ENCODE data around the gene LMOD1.

Gene LMOD1

DNA sequence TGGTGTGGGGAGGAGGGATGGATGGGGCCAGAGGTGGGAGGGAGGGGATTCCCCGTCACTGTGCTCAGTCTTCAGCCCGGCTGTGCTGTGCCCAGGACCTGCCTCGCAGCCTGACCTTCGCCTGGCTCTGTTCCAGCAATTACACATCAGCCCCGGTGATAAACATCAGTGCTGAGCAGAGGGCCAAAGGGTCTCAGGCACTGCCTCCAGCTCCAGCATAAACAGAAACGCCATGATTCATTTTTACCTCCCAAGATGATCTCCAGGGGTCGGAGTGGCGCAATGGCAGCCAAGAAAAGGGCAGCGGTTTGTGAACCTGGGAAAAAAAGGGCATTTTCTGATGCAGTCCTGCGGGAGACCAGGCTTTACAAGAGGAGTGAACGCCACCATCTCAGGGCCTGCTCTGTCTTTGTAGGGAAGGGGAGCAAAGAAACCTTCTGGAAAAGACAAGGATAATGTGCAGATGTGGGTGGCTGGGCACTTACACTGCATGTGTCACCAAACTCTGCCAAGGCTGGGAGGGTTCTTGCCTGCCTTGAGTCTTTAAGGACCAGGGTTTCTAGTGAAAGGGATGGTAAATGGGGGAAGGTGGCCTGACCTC, 29.6 kb downstream of the LMOD1 start:
- H3K79me1 ChIP-seq (ENCODE audit: low read length), result peaks cover 10% of the 10 kb centered on the region
- H2BK5ac ChIP-seq (ENCODE audit: low read depth, low read length, poor library complexity), result no peak overlapping the region
- no CpG with 5 or more reads among the region's 11 CpGs for WGBS (ENCODE audit: extremely low coverage, insufficient coverage, insufficient read length)
- H3K79me2 ChIP-seq (ENCODE audit: control insufficient read depth, insufficient read depth, low read length, poor library complexity), result no peaks in the 10 kb centered on the region
- no peaks in the 10 kb centered on the region for H3K27me3 ChIP-seq (ENCODE audit: insufficient read depth, low read length)
- no peaks in the 10 kb centered on the region for H3K9me3 ChIP-seq (ENCODE audit: insufficient read depth, low read depth, low read length)
- H2AFZ ChIP-seq (ENCODE audit: insufficient read depth, low read length, poor library complexity), result no peak overlapping the region
- no peaks in the 10 kb centered on the region for H3K36me3 ChIP-seq (ENCODE audit: control insufficient read depth in 1 of 2, insufficient read depth in 2 of 2, low read length in 2 of 2)
- H3K4me3 ChIP-seq (ENCODE audit: low read depth, low read length), result no peak overlapping the region
- peak overlapping the region; percentile 31 for H2AK5ac ChIP-seq (ENCODE audit: low read length)
- peak overlapping the region; percentile 41 for H2BK120ac ChIP-seq (ENCODE audit: insufficient read depth, low read length, poor library complexity)
- peak overlapping the region; percentile 37 for H4K91ac ChIP-seq (ENCODE audit: low read depth, low read length)
- no peak overlapping the region for H4K8ac ChIP-seq (ENCODE audit: low read depth, low read length)
- H3K4me1 ChIP-seq (ENCODE audit: control insufficient read depth in 1 of 2, insufficient read depth in 2 of 2, low read length in 2 of 2), result peaks cover 20 to 24% of the 10 kb centered on the region in 2 experiments
- peak; percentile 78 to 81 for DNase-seq
- peak overlapping the region; percentile 34 for H2BK12ac ChIP-seq (ENCODE audit: low read length)
- no peak overlapping the region for H3K18ac ChIP-seq (ENCODE audit: low read length)
- no peak overlapping the region for H3K4ac ChIP-seq (ENCODE audit: low read depth, low read length)
- peak overlapping the region; percentile 6 for H3K9ac ChIP-seq (ENCODE audit: low read length)
- peak overlapping the region; percentile 46 for H3K27ac ChIP-seq (ENCODE audit: low read depth, low read length)
- H3K4me2 ChIP-seq (ENCODE audit: low read length), result peak overlapping the region; percentile 16
- peak overlapping the region; percentile 6 for H4K12ac ChIP-seq (ENCODE audit: low read depth, low read length)
- H3K14ac ChIP-seq (ENCODE audit: low read length), result no peak overlapping the region
- H3K23ac ChIP-seq (ENCODE audit: low read length), result no peak overlapping the region

DNA sequence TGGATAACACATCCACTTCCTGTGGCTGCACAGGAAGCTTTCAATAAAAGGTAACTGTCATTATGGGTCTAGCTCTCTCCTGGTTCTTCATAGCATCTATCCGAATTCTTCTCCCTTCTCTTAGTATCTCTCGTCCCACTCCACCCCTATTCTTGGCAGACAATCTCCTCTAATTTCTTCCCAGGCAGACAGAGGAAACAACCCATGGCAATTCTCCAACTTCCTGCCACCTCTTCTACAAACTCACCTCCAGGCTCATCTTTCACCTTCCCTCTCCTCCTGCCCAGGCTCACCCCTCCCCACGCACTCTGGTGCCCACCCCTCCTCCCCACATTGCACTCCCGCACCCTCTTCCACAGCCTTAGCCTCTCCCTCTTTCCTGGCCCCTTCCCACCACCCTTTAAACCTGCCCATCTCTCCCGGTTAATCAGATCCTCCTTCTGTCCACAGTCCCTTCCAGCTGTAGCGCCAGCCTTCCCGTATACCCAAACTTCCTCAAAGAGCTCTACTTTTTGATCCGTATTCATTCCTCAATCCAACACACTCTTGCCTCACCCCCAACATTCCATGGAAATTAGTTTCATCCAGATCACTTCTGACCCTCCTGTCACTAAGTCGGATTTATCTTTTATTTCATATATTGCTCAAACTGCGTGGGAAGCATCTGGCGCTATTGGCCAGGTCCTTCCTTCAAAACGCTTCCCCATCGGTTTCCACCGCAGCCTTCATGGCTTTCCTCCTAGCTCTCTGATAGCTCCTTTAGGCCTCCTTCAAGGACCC, 31.7 kb downstream of the LMOD1 start:
- no peak overlapping the region for H2BK5ac ChIP-seq (ENCODE audit: low read depth, low read length, poor library complexity)
- no peak overlapping the region for H3K4ac ChIP-seq (ENCODE audit: low read depth, low read length)
- H3K18ac ChIP-seq (ENCODE audit: low read length), result no peak overlapping the region
- no peaks in the 10 kb centered on the region for H3K9me3 ChIP-seq (ENCODE audit: insufficient read depth, low read depth, low read length)
- H2BK12ac ChIP-seq (ENCODE audit: low read length), result no peak overlapping the region
- no peak overlapping the region for H4K91ac ChIP-seq (ENCODE audit: low read depth, low read length)
- no peaks in the 10 kb centered on the region for H3K27me3 ChIP-seq (ENCODE audit: insufficient read depth, low read length)
- H3K79me1 ChIP-seq (ENCODE audit: low read length), result peaks cover 10% of the 10 kb centered on the region
- H3K14ac ChIP-seq (ENCODE audit: low read length), result no peak overlapping the region
- no peak overlapping the region for H3K4me2 ChIP-seq (ENCODE audit: low read length)
- no peak overlapping the region for H3K9ac ChIP-seq (ENCODE audit: low read length)
- no peak overlapping the region for H3K27ac ChIP-seq (ENCODE audit: low read depth, low read length)
- no peak overlapping the region for H3K23ac ChIP-seq (ENCODE audit: low read length)
- no peaks in the 10 kb centered on the region for H3K79me2 ChIP-seq (ENCODE audit: control insufficient read depth, insufficient read depth, low read length, poor library complexity)
- H2AK5ac ChIP-seq (ENCODE audit: low read length), result no peak overlapping the region
- H3K4me1 ChIP-seq (ENCODE audit: control insufficient read depth in 1 of 2, insufficient read depth in 2 of 2, low read length in 2 of 2), result peaks cover 20 to 24% of the 10 kb centered on the region in 2 experiments
- no peak for DNase-seq
- H2BK120ac ChIP-seq (ENCODE audit: insufficient read depth, low read length, poor library complexity), result no peak overlapping the region
- no peak overlapping the region for H4K8ac ChIP-seq (ENCODE audit: low read depth, low read length)
- H3K4me3 ChIP-seq (ENCODE audit: low read depth, low read length), result no peak overlapping the region
- no peaks in the 10 kb centered on the region for H3K36me3 ChIP-seq (ENCODE audit: control insufficient read depth in 1 of 2, insufficient read depth in 2 of 2, low read length in 2 of 2)
- H4K12ac ChIP-seq (ENCODE audit: low read depth, low read length), result no peak overlapping the region
- no CpG with 5 or more reads among the region's 14 CpGs for WGBS (ENCODE audit: extremely low coverage, insufficient coverage, insufficient read length)
- H2AFZ ChIP-seq (ENCODE audit: insufficient read depth, low read length, poor library complexity), result no peak overlapping the region

DNA sequence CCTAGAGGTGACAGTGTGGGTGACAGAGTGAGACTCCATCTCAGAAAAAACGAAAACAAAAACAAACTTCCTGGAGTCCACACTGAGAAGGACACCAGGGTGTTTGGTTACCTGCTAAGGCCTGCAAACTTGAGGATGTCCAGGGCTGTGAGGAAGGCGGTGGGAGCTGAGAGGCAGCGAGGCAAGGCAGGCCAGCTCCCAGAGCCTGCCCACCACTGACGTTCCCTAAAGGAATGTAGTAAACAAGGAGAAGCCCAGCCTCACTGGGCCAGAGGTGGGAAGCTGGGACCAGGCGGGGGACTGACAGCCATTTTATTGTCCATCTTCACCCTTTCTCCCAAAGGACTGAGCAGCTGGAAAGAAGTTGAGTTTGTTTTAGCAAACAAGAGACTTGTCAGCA, 33.5 kb downstream of the LMOD1 start:
- Histone ChIP-seq H3K23ac (ENCODE audit: low read length) (no peak overlapping the region), H3K79me1 (ENCODE audit: low read length) (peaks cover 10% of the 10 kb centered on the region), H3K4me1 (ENCODE audit: control insufficient read depth in 1 of 2, insufficient read depth in 2 of 2, low read length in 2 of 2) (peaks cover 15 to 18% of the 10 kb centered on the region in 2 experiments), H2BK12ac (ENCODE audit: low read length) (no peak overlapping the region), H3K14ac (ENCODE audit: low read length) (no peak overlapping the region), H4K91ac (ENCODE audit: low read depth, low read length) (peak overlapping the region; percentile 5), H2AK5ac (ENCODE audit: low read length) (no peak overlapping the region), H3K79me2 (ENCODE audit: control insufficient read depth, insufficient read depth, low read length, poor library complexity) (no peaks in the 10 kb centered on the region), H3K4me2 (ENCODE audit: low read length) (no peak overlapping the region), H3K9me3 (ENCODE audit: insufficient read depth, low read depth, low read length) (no peaks in the 10 kb centered on the region), H3K27ac (ENCODE audit: low read depth, low read length) (no peak overlapping the region), H4K12ac (ENCODE audit: low read depth, low read length) (no peak overlapping the region), H2BK5ac (ENCODE audit: low read depth, low read length, poor library complexity) (no peak overlapping the region), H2AFZ (ENCODE audit: insufficient read depth, low read length, poor library complexity) (no peak overlapping the region), H3K36me3 (ENCODE audit: control insufficient read depth in 1 of 2, insufficient read depth in 2 of 2, low read length in 2 of 2) (no peaks in the 10 kb centered on the region), H3K18ac (ENCODE audit: low read length) (no peak overlapping the region), H2BK120ac (ENCODE audit: insufficient read depth, low read length, poor library complexity) (no peak overlapping the region), H3K4me3 (ENCODE audit: low read depth, low read length) (no peak overlapping the region), H4K8ac (ENCODE audit: low read depth, low read length) (peak overlapping the region; percentile 21), H3K4ac (ENCODE audit: low read depth, low read length) (no peak overlapping the region), H3K9ac (ENCODE audit: low read length) (no peak overlapping the region), H3K27me3 (ENCODE audit: insufficient read depth, low read length) (no peaks in the 10 kb centered on the region)
- WGBS (ENCODE audit: extremely low coverage, insufficient coverage, insufficient read length), result no CpG with 5 or more reads among the region's 5 CpGs
- DNase-seq, result peak; percentile 37 to 41

DNA sequence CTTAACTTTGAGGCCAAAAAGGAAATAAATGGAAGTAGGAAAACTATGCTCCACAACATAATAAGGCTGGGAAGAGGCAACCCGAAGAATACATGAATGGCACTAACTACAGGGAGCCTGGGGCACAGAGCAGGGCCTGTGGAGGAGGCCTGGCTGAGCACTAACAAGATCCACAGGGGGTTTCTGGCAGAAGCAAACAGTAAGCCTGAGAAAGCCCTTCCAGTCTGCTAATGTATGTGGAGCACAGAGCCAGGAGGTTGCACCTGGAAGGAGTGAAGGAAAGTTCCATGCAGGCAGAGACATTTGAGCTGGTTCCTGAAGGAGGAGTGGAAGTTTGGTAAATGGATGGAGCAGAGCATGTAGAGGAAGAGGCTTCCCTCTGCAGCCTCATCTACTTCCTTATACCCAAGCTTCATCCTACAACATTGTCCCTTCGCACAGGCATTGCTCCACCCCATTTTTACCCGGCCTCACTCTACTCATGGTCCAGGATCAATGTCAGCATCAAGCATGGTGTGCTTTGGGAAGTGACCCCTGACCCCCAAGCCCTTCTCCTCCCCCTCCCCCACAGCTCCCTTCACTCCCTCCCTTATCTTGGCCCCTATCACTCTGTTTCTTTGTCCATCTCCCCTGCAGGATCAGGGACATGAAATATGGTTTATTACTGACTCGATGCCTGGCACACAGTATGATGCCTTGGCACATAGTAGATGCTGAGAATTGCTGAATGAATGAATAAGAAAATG, 34.3 kb downstream of the LMOD1 start:
- Histone ChIP-seq H3K23ac (ENCODE audit: low read length) (no peak overlapping the region), H3K18ac (ENCODE audit: low read length) (no peak overlapping the region), H4K12ac (ENCODE audit: low read depth, low read length) (no peak overlapping the region), H3K79me1 (ENCODE audit: low read length) (peaks cover 6% of the 10 kb centered on the region), H3K14ac (ENCODE audit: low read length) (no peak overlapping the region), H3K4me1 (ENCODE audit: control insufficient read depth in 1 of 2, insufficient read depth in 2 of 2, low read length in 2 of 2) (peaks cover 6 to 10% of the 10 kb centered on the region in 2 experiments), H2BK12ac (ENCODE audit: low read length) (no peak overlapping the region), H3K4ac (ENCODE audit: low read depth, low read length) (no peak overlapping the region), H4K8ac (ENCODE audit: low read depth, low read length) (no peak overlapping the region), H3K27ac (ENCODE audit: low read depth, low read length) (no peak overlapping the region), H3K9ac (ENCODE audit: low read length) (no peak overlapping the region), H2AFZ (ENCODE audit: insufficient read depth, low read length, poor library complexity) (no peak overlapping the region), H2BK5ac (ENCODE audit: low read depth, low read length, poor library complexity) (no peak overlapping the region), H2BK120ac (ENCODE audit: insufficient read depth, low read length, poor library complexity) (no peak overlapping the region), H3K36me3 (ENCODE audit: control insufficient read depth in 1 of 2, insufficient read depth in 2 of 2, low read length in 2 of 2) (no peaks in the 10 kb centered on the region), H3K27me3 (ENCODE audit: insufficient read depth, low read length) (no peaks in the 10 kb centered on the region), H3K4me2 (ENCODE audit: low read length) (no peak overlapping the region), H3K4me3 (ENCODE audit: low read depth, low read length) (no peak overlapping the region), H4K91ac (ENCODE audit: low read depth, low read length) (peak overlapping the region; percentile 7), H3K9me3 (ENCODE audit: insufficient read depth, low read depth, low read length) (no peaks in the 10 kb centered on the region), H3K79me2 (ENCODE audit: control insufficient read depth, insufficient read depth, low read length, poor library complexity) (no peaks in the 10 kb centered on the region), H2AK5ac (ENCODE audit: low read length) (no peak overlapping the region)
- no CpG with 5 or more reads among the region's 4 CpGs for WGBS (ENCODE audit: extremely low coverage, insufficient coverage, insufficient read length)
- DNase-seq, result no peak
